WERI-Rb-1 (cell line): ENCODE data around the gene HECTD4.
"Not testable (repeated sequence)": the region's sequence is repeated elsewhere in the genome, so short reads cannot be mapped to it uniquely, and the experiment has no call there.

Source experiments
- DNase-seq: peaks from one replicate; pipeline ENCODE4 v3.0.0-alpha.2; 2020
- H3K27ac ChIP-seq: fragments of 250-450 bp; sonication (Bioruptor Pico); 2 replicates; pipeline ENCODE4 v1.5.1; 2020; ENCODE audit warnings: mild to moderate bottlenecking, moderate library complexity
- H3K27me3 ChIP-seq: fragments of 250-450 bp; sonication (Bioruptor Pico); 2 replicates; pipeline ENCODE4 v1.5.1; 2021; ENCODE audit warnings: mild to moderate bottlenecking, low read depth, moderate library complexity; ENCODE audit not compliant: insufficient read depth, severe bottlenecking
- H3K36me3 ChIP-seq: fragments of 250-450 bp; sonication (Bioruptor Pico); 2 replicates; pipeline ENCODE4 v1.5.1; 2020; ENCODE audit warnings: mild to moderate bottlenecking, moderate library complexity
- H3K4me3 ChIP-seq: 2 replicates; pipeline ENCODE4 v1.5.1; 2011; ENCODE audit warnings: low read depth, mild to moderate bottlenecking, control low read depth, low read length
- H3K9me3 ChIP-seq: fragments of 250-450 bp; sonication (Bioruptor Pico); 2 replicates; pipeline ENCODE4 v1.5.1; 2021; ENCODE audit warnings: mild to moderate bottlenecking, moderate library complexity; ENCODE audit not compliant: severe bottlenecking
- TF ChIP-seq, protein P1 (sequence below): IDR thresholded peaks from 2 replicates; pipeline ENCODE4 v1.5.1; 2011; ENCODE audit warnings: low read depth, mild to moderate bottlenecking, control low read depth, inconsistent platforms, low read length

HECTD4 gene

GRCh38 chr12:112401054-112401453, 18.8 kb upstream of the HECTD4 start:
- Histone ChIP-seq H3K9me3 (peaks cover 3% of the 10 kb centered on the region), H3K36me3 (peaks cover 22% of the 10 kb centered on the region), H3K4me3 (no peak overlapping the region), H3K27me3 (no peaks in the 10 kb centered on the region), H3K27ac (no peak overlapping the region)
- TF ChIP-seq, protein P1, sequence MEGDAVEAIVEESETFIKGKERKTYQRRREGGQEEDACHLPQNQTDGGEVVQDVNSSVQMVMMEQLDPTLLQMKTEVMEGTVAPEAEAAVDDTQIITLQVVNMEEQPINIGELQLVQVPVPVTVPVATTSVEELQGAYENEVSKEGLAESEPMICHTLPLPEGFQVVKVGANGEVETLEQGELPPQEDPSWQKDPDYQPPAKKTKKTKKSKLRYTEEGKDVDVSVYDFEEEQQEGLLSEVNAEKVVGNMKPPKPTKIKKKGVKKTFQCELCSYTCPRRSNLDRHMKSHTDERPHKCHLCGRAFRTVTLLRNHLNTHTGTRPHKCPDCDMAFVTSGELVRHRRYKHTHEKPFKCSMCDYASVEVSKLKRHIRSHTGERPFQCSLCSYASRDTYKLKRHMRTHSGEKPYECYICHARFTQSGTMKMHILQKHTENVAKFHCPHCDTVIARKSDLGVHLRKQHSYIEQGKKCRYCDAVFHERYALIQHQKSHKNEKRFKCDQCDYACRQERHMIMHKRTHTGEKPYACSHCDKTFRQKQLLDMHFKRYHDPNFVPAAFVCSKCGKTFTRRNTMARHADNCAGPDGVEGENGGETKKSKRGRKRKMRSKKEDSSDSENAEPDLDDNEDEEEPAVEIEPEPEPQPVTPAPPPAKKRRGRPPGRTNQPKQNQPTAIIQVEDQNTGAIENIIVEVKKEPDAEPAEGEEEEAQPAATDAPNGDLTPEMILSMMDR = no peak
- DNase-seq = no peak

DNA sequence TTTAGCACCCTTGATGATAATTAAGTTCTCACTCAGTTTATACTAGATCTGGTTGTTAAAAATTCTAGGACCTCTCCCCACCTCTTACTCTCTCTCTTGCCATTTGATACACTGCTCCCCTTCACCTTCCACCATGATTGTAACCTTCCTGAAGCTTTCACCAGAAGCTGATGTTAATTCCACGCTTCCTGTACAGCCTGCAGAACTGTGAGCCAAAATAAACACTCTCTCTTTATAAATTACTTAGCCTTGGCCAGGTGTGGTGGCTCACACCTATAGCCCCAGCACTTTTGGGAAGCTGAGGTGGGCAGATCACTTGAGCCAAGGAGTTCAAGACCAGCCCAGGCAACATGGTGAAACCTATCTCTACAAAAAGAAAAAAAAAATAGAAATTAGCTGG, 11.1 kb upstream of the HECTD4 start:
- Histone ChIP-seq H3K27me3 (no peaks in the 10 kb centered on the region), H3K4me3 (no peak overlapping the region), H3K9me3 (peaks cover 6% of the 10 kb centered on the region), H3K36me3 (no peaks in the 10 kb centered on the region), H3K27ac (no peak overlapping the region)
- DNase-seq = no peak
- TF ChIP-seq, protein P1 = no peak

GRCh38 chr12:112389922-112390654, 7.9 kb upstream of the HECTD4 start:
- DNase-seq, H3K27me3 ChIP-seq, H3K36me3 ChIP-seq, H3K9me3 ChIP-seq, H3K27ac ChIP-seq, H3K4me3 ChIP-seq: not testable (repeated sequence)

DNA sequence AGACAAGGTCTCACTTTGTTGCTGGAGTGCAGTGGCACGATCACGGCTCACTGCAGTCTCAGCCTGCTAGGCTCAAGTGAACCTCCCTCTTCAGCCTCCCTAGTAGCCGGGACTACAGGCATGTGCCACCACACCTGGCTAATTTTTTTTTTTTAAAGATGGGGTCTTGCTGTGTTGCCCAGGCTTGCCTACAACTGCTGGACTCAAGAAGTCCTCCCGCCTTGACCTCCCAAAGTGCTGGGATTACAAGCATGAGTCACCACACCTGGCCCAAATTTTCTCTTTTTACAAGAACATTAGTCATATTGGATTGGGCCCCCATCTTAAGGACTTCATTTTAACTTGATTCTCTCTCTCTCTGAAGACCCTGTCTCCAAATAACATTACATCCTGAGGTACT, 7.0 kb upstream of the HECTD4 start:
- Histone ChIP-seq H3K4me3 (no peak overlapping the region), H3K9me3 (no peaks in the 10 kb centered on the region), H3K27ac (no peak overlapping the region), H3K36me3 (no peaks in the 10 kb centered on the region), H3K27me3 (no peaks in the 10 kb centered on the region)
- TF ChIP-seq, protein P1 = no peak
- no peak for DNase-seq

GRCh38 chr12:112386726-112387125, 4.5 kb upstream of the HECTD4 start:
- TF ChIP-seq, protein P1 = no peak
- Histone ChIP-seq H3K27me3 (no peaks in the 10 kb centered on the region), H3K27ac (peak overlapping the region; percentile 5; the same call in 1 of the 2 replicates), H3K4me3 (no peak overlapping the region), H3K9me3 (no peaks in the 10 kb centered on the region), H3K36me3 (no peaks in the 10 kb centered on the region; the same call in 1 of the 2 replicates)
- DNase-seq = peak; percentile 19

DNA sequence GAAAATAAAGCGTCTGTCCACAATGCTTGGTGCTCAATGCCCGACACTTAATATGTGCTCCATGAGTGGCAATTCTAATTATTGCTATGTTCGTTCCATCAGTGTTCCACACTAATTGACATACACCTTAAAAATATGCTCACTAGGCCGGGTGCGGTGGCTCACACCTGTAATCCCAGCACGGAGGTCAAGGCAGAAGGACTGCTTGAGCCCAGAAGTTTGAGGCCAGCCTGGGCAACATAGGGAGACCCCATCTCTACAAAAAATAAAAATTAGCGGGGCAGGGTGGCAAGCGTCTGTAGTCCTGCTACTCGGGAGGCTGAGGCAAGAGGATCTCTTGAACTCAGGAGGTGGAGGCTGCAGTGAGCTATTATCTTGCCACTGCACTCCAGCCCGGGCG, 635 bp upstream of the HECTD4 start:
- no peaks in the 10 kb centered on the region for H3K27me3 ChIP-seq
- peak overlapping the region; percentile 87; the same call in 1 of the 2 replicates for H3K27ac ChIP-seq
- H3K9me3 ChIP-seq = no peaks in the 10 kb centered on the region
- TF ChIP-seq, protein P1 = no peak
- no peak for DNase-seq
- H3K4me3 ChIP-seq = peak overlapping the region; percentile 45
- peaks cover 3% of the 10 kb centered on the region; the same call in 1 of the 2 replicates for H3K36me3 ChIP-seq
